HG03469 (cell line): ENCODE data around the gene PSMC1.
"Not testable (repeated sequence)": the region's sequence is repeated elsewhere in the genome, so short reads cannot be mapped to it uniquely, and the experiment has no call there.

Experiments
- ATAC-seq: cut with Tn5 transposase; IDR thresholded peaks from one replicate; pipeline ENCODE4 v1.9.1; 2021; ENCODE audit warnings: mild to moderate bottlenecking, moderate library complexity, moderate number of reproducible peaks; ENCODE audit not compliant: unreplicated experiment

PSMC1 gene

GRCh38 chr14:90256354-90257131 lies at the start of gene PSMC1:
Gene PSMC1 (plus strand): TSS chr14:90256553. CDS start chr14:90256598, 45 bp downstream.
- ATAC-seq = peak; percentile 92

GRCh38 chr14:90213099-90213748 lies 43.1 kb upstream of the PSMC1 start:
- ATAC-seq = no peak

- ATAC-seq = no peak
These were observed 27.9 kb upstream of the PSMC1 start for GRCh38 chr14:90228478-90228877.

- not testable (repeated sequence) for ATAC-seq
These were observed 26.4 kb upstream of the PSMC1 start for GRCh38 chr14:90229942-90230341.

GRCh38 chr14:90235179-90235976 lies 21.0 kb upstream of the PSMC1 start:
- no peak for ATAC-seq

- ATAC-seq = no peak
These were observed 17.2 kb upstream of the PSMC1 start for GRCh38 chr14:90239139-90239538.

GRCh38 chr14:90242444-90242843 lies 13.9 kb upstream of the PSMC1 start:
- ATAC-seq = no peak

GRCh38 chr14:90246936-90247335 lies 9.4 kb upstream of the PSMC1 start:
- no peak for ATAC-seq

- ATAC-seq = not testable (repeated sequence)
These were observed 8.9 kb upstream of the PSMC1 start for GRCh38 chr14:90247441-90247840.

GRCh38 chr14:90248594-90248993 lies 7.8 kb upstream of the PSMC1 start:
- ATAC-seq = no peak

- ATAC-seq = no peak
These were observed 2.5 kb upstream of the PSMC1 start for GRCh38 chr14:90253826-90254225.

- ATAC-seq = no peak
These were observed 482 bp upstream of the PSMC1 start for GRCh38 chr14:90255871-90256270.

GRCh38 chr14:90263748-90264449 lies 7.5 kb downstream of the PSMC1 start:
- peak; percentile 71 for ATAC-seq

- no peak for ATAC-seq
These were observed 10.2 kb downstream of the PSMC1 start for GRCh38 chr14:90266441-90267154.

GRCh38 chr14:90268420-90268819 lies 12.1 kb downstream of the PSMC1 start:
- no peak for ATAC-seq

GRCh38 chr14:90272523-90272922 lies 16.2 kb downstream of the PSMC1 start:
- no peak for ATAC-seq

GRCh38 chr14:90273532-90273931 lies 17.2 kb downstream of the PSMC1 start:
- ATAC-seq = no peak

- ATAC-seq = no peak
These were observed 17.7 kb downstream of the PSMC1 start for GRCh38 chr14:90274019-90274418.

- no peak for ATAC-seq
These were observed 18.6 kb downstream of the PSMC1 start for GRCh38 chr14:90274808-90275457.

- no peak for ATAC-seq
These were observed 19.1 kb downstream of the PSMC1 start for GRCh38 chr14:90275458-90275814.
